Endothelial cell of umbilical vein (primary cell): ENCODE data around the gene TSKU. TPM values are rescaled to one million over a fixed set of nuclear protein-coding genes. Genes with fewer than 3 reads are reported as not detected.

Source experiments
- BruUV-seq: library from RNA; stranded (reverse); fragments of 400-500 nt; replicated peaks from 2 replicates; lab custom pipeline; 2021; lab: Mats Ljungman, UMichigan
- CTCF ChIA-PET: fragments of 300-600, 350-600 bp; sonication (Branson Sonifier 250); formaldehyde crosslinking; loops from one replicate; lab custom pipeline; 2021; ENCODE audit warnings: antibody characterized with exemption, inconsistent platforms; lab: Charles Lee
- POLR2A ChIA-PET: fragments of 300-600, 350-600 bp; sonication (Branson Sonifier 250); formaldehyde crosslinking; loops from one replicate; lab custom pipeline; 2021; ENCODE audit warnings: antibody characterized with exemption, inconsistent platforms; lab: Charles Lee
- DNase-seq: peaks from one replicate; pipeline ENCODE4 v3.0.0-alpha.2; 2011; ENCODE audit warnings: low read depth, low spot score
- FAIRE-seq: peaks from 2 replicates; lab custom pipeline; 2011; peaks lifted over from hg19 to GRCh38; lab: Jason Lieb, UNC
- H2AFZ ChIP-seq: 2 replicates; pipeline ENCODE4 v1.6.0; 2012; ENCODE audit warnings: low read depth, low read length, control low read depth, inconsistent platforms
- H3K27ac ChIP-seq: 2 replicates; pipeline ENCODE4 v1.5.1; 2011; ENCODE audit warnings: low read depth, mild to moderate bottlenecking, control low read depth, low read length, moderate library complexity; ENCODE audit not compliant: insufficient read depth
- H3K27me3 ChIP-seq, 2 experiments: 2 replicates each; pipeline versions ENCODE4 v1.6.0 to v1.6.1; 2011; ENCODE audit warnings: low read length in 2 of 2, mixed read lengths in 1 of 2; ENCODE audit not compliant: control insufficient read depth in 2 of 2, insufficient read depth in 2 of 2
- H3K36me3 ChIP-seq, 2 experiments: 2 replicates in 1 of 2; 3 replicates in 1 of 2; pipeline ENCODE4 v1.5.1; 2011; ENCODE audit warnings: low read length in 2 of 2, mild to moderate bottlenecking in 1 of 2, moderate library complexity in 1 of 2; ENCODE audit not compliant: control insufficient read depth in 2 of 2, insufficient read depth in 2 of 2; ENCODE audit errors: extremely low read depth in 1 of 2
- H3K4me1 ChIP-seq: 3 replicates; pipeline ENCODE4 v1.5.1; 2011; ENCODE audit warnings: mild to moderate bottlenecking, low read length; ENCODE audit not compliant: control insufficient read depth, insufficient read depth; ENCODE audit errors: extremely low read depth
- H3K4me2 ChIP-seq: 2 replicates; pipeline ENCODE4 v1.6.1; 2011; ENCODE audit warnings: low read length, control low read depth, mixed read lengths; ENCODE audit not compliant: insufficient read depth
- H3K4me3 ChIP-seq, 3 experiments: fragments of 200-600 bp in 1 of 3; sonication (generic), shearing (Covaris generic) in 1 of 3; replicated peaks in 1 of 3; 2 replicates each; pipeline ENCODE4 v1.5.1; 2011 to 2016; ENCODE audit warnings: control low read depth in 3 of 3, low read length in 3 of 3, mild to moderate bottlenecking in 2 of 3, inconsistent platforms in 1 of 3, low read depth in 1 of 3, moderate library complexity in 1 of 3; ENCODE audit not compliant: insufficient read depth in 1 of 3
- H3K79me2 ChIP-seq: 2 replicates; pipeline ENCODE4 v1.6.0; 2012; ENCODE audit warnings: low read length, inconsistent platforms; ENCODE audit not compliant: control insufficient read depth, insufficient read depth
- H3K9ac ChIP-seq: replicated peaks from 2 replicates; pipeline ENCODE3; 2011; ENCODE audit warnings: low read length, control low read depth; ENCODE audit not compliant: insufficient read depth; ENCODE audit errors: extremely low read depth
- H3K9me1 ChIP-seq: replicated peaks from 3 replicates; pipeline ENCODE4 v1.6.0; 2011; ENCODE audit warnings: mild to moderate bottlenecking, low read length; ENCODE audit not compliant: control insufficient read depth, insufficient read depth; ENCODE audit errors: extremely low read depth
- H3K9me3 ChIP-seq: replicated peaks from 2 replicates; pipeline ENCODE4 v1.5.1; 2012; ENCODE audit warnings: low read length, inconsistent platforms; ENCODE audit not compliant: control insufficient read depth, insufficient read depth
- H4K20me1 ChIP-seq: replicated peaks from 2 replicates; pipeline ENCODE3; 2011; ENCODE audit warnings: mild to moderate bottlenecking, low read length; ENCODE audit not compliant: control insufficient read depth, insufficient read depth; ENCODE audit errors: extremely low read depth
- CTCF ChIP-seq, 2 donors: IDR thresholded peaks; 1 replicate in 1 of 2; 2 replicates in 1 of 2; pipeline ENCODE4 v1.5.1; 2011; ENCODE audit warnings: low read length in 2 of 2, mild to moderate bottlenecking in 2 of 2, moderate library complexity in 2 of 2, control low read depth in 1 of 2, inconsistent platforms in 1 of 2, low read depth in 1 of 2; ENCODE audit not compliant: insufficient read depth in 1 of 2; ENCODE audit errors: extremely low read depth in 1 of 2
- EZH2 ChIP-seq: IDR thresholded peaks from 2 replicates; pipeline ENCODE4 v1.6.1; 2012; ENCODE audit warnings: borderline replicate concordance, low read depth, mild to moderate bottlenecking, moderate library complexity, low read length, inconsistent platforms; ENCODE audit not compliant: severe bottlenecking
- FOS ChIP-seq: IDR thresholded peaks from 2 replicates; pipeline ENCODE4 v1.6.1; 2011; ENCODE audit warnings: mild to moderate bottlenecking, low read length, moderate library complexity, borderline replicate concordance; ENCODE audit not compliant: insufficient read depth
- GATA2 ChIP-seq: IDR thresholded peaks from 2 replicates; pipeline ENCODE4 v1.7.0; 2011; ENCODE audit warnings: low read depth, mild to moderate bottlenecking, moderate library complexity, mixed read lengths, low read length; ENCODE audit not compliant: insufficient read length, insufficient read depth
- JUN ChIP-seq: IDR thresholded peaks from 2 replicates; pipeline ENCODE4 v1.6.1; 2011; ENCODE audit warnings: borderline replicate concordance, low read depth; ENCODE audit not compliant: insufficient read length, insufficient read depth
- MAX ChIP-seq: IDR thresholded peaks from 2 replicates; pipeline ENCODE4 v1.6.1; 2011; ENCODE audit not compliant: insufficient read depth, insufficient read length
- MYC ChIP-seq: IDR thresholded peaks from one replicate; pipeline ENCODE4 v1.6.1; 2011; ENCODE audit warnings: mild to moderate bottlenecking, low read depth, low read length
- POLR2A ChIP-seq: IDR thresholded peaks from 2 replicates; pipeline ENCODE4 v1.6.1; 2012; ENCODE audit warnings: low read depth, mild to moderate bottlenecking, control low read depth, low read length
- POLR2AphosphoS5 ChIP-seq: IDR thresholded peaks from 2 replicates; pipeline ENCODE4 v1.6.1; 2012; ENCODE audit warnings: low read depth, mild to moderate bottlenecking, control low read depth, low read length, moderate library complexity; ENCODE audit not compliant: insufficient read depth
- dilution Hi-C: fragments of 300-500 bp; cut with MboI; formaldehyde crosslinking; loops from one replicate; pipeline ENCODE4 v1.15.0; 2019; ENCODE audit warnings: low sequenced_read_pairs; ENCODE audit not compliant: extremely low pct_ligation_motif_present
- intact Hi-C: fragments of 100-400 bp; cut with micrococcal nuclease; formaldehyde crosslinking; loops from one replicate; pipeline ENCODE4 v1.10.0; 2022
- polyA plus RNA-seq, 4 experiments: library from polyadenylated mRNA; depleted of rRNA in 3 of 4; stranded (reverse) in 3 of 4; unstranded in 1 of 4; fragments of >200 nt; gene quantifications; 2 replicates each; pipeline versions ENCODE4 v1.2.1 to v1.2.3, GENCODE V29; 2011 to 2012; ENCODE audit warnings: missing spikeins in 1 of 4
- total RNA-seq: library from RNA; stranded (reverse); gene quantifications from 2 replicates; pipeline ENCODE4 v1.2.3, GENCODE V29; 2021

The TSKU gene
- total and polyA plus RNA-seq, 2 donors (not counting 3 experiments of a cell fraction or from before 2014, with no cell fraction given): 16.2 to 21.2 TPM

- no peaks in the 10 kb centered on the region for H3K36me3 ChIP-seq
- intact Hi-C loops: no loop called here
- no peaks in the 10 kb centered on the region for H3K27me3 ChIP-seq
- no peak overlapping the region for H3K4me3 ChIP-seq
- dilution Hi-C loops: no loop called here
- H2AFZ ChIP-seq: no peak overlapping the region
- no peak overlapping the region for H3K9ac ChIP-seq
- H3K4me1 ChIP-seq: peaks cover 16% of the 10 kb centered on the region
- ChIA-PET POLR2A (no interaction called here), CTCF (interaction anchor here (1.1 to 2.4 kb wide), 4 partner anchors 24 to 39 kb away, joined by 3 to 10 read pairs (median 4); no protein-coding TSS in a partner anchor)
- H3K9me1 ChIP-seq: no peaks in the 10 kb centered on the region
- no peak overlapping the region for H3K27ac ChIP-seq
- no peak for DNase-seq
- no peaks in the 10 kb centered on the region for H3K9me3 ChIP-seq
- BruUV-seq: no TSS peak
- FAIRE-seq: no peak
- H3K79me2 ChIP-seq: no peaks in the 10 kb centered on the region
- H3K4me2 ChIP-seq: no peak overlapping the region
- no peaks in the 10 kb centered on the region for H4K20me1 ChIP-seq
- TF ChIP-seq EZH2: no peak
- TF ChIP-seq JUN: no peak
- no peak for TF ChIP-seq FOS
- TF ChIP-seq POLR2A: no peak
- no peak for TF ChIP-seq GATA2
- no peak for TF ChIP-seq CTCF (IDR thresholded peaks at IDR 0.05; ENCODE audit: extremely low read depth in 1 of 2, insufficient read depth in 1 of 2, low read depth in 1 of 2, low read length in 2 of 2)
These were observed 23.6 kb upstream of the TSKU start for GRCh38 chr11:76759517-76759916.

GRCh38 chr11:76760236-76760635, 22.9 kb upstream of the TSKU start:
- H3K27me3 ChIP-seq: no peaks in the 10 kb centered on the region
- H3K4me2 ChIP-seq: no peak overlapping the region
- H3K9me1 ChIP-seq: no peaks in the 10 kb centered on the region
- ChIA-PET CTCF (interaction anchor here (1.0 to 2.4 kb wide), 2 partner anchors 9 to 38 kb away, joined by 3 to 10 read pairs; no protein-coding TSS in a partner anchor), POLR2A (no interaction called here)
- no TSS peak for BruUV-seq
- intact Hi-C loops: no loop called here
- H3K36me3 ChIP-seq: no peaks in the 10 kb centered on the region
- H3K9me3 ChIP-seq: no peaks in the 10 kb centered on the region
- TF ChIP-seq MYC (no peak), FOS (no peak), MAX (no peak), JUN (no peak), GATA2 (no peak), POLR2A (no peak), POLR2AphosphoS5 (no peak), EZH2 (no peak), CTCF (IDR thresholded peaks at IDR 0.05; ENCODE audit: extremely low read depth in 1 of 2, insufficient read depth in 1 of 2, low read depth in 1 of 2, low read length in 2 of 2) (no peak)
- dilution Hi-C loops: no loop called here
- no peak for FAIRE-seq
- H4K20me1 ChIP-seq: no peaks in the 10 kb centered on the region
- DNase-seq: no peak
- H3K4me1 ChIP-seq: peaks cover 16% of the 10 kb centered on the region
- H2AFZ ChIP-seq: no peak overlapping the region
- H3K27ac ChIP-seq: no peak overlapping the region
- H3K4me3 ChIP-seq: no peak overlapping the region
- H3K9ac ChIP-seq: no peak overlapping the region
- no peaks in the 10 kb centered on the region for H3K79me2 ChIP-seq
